Thymus (tissue), 14 donors: ENCODE data around the gene DDA1. TPM values are rescaled to one million over a fixed set of nuclear protein-coding genes. Genes with fewer than 3 reads are reported as not detected.

Experiments
- DNase-seq, 9 donors: peaks; one replicate each; pipeline ENCODE4 v3.0.0-alpha.2; 2013; ENCODE audit warnings: low spot score in 9 of 9, low read depth in 6 of 9, missing footprints in 1 of 9
- H3K27ac ChIP-seq, 2 donors: one replicate each; pipeline ENCODE4 v1.5.1; 2013; ENCODE audit warnings: control low read depth in 1 of 2, low read depth in 1 of 2, low read length in 1 of 2, mild to moderate bottlenecking in 1 of 2, moderate library complexity in 1 of 2
- H3K27me3 ChIP-seq, 2 donors: one replicate each; pipeline ENCODE4 v1.5.1; 2013; ENCODE audit warnings: low read length in 1 of 2; ENCODE audit not compliant: control insufficient read depth in 2 of 2, insufficient read depth in 1 of 2
- H3K36me3 ChIP-seq, 2 donors: one replicate each; pipeline ENCODE4 v1.5.1; 2013; ENCODE audit warnings: low read length in 1 of 2, mild to moderate bottlenecking in 1 of 2, moderate library complexity in 1 of 2; ENCODE audit not compliant: control insufficient read depth in 2 of 2, insufficient read depth in 2 of 2
- H3K4me1 ChIP-seq, 2 donors: one replicate each; pipeline ENCODE4 v1.5.1; 2013; ENCODE audit warnings: low read length in 2 of 2; ENCODE audit not compliant: control insufficient read depth in 2 of 2, insufficient read depth in 2 of 2
- H3K4me3 ChIP-seq, 2 donors: one replicate each; pipeline ENCODE4 v1.5.1; 2013; ENCODE audit warnings: low read length in 2 of 2, control low read depth in 1 of 2, mild to moderate bottlenecking in 1 of 2
- H3K9me3 ChIP-seq, 2 donors: one replicate each; pipeline ENCODE4 v1.5.1; 2013; ENCODE audit warnings: low read length in 1 of 2, mild to moderate bottlenecking in 1 of 2; ENCODE audit not compliant: control insufficient read depth in 2 of 2, insufficient read depth in 1 of 2
- WGBS: extraction: QIAGEN DNeasy Blood & Tissue Kit; methylation state at CpG from one replicate; pipeline ENCODE4 v1.1.7; 2013; 5-methylcytosine and 5-hydroxymethylcytosine counted together
- long read RNA-seq, 10 donors: transcript quantifications; one replicate each; lab custom pipeline, GENCODE V29; 2026
- polyA plus RNA-seq: library from polyadenylated mRNA; stranded (reverse); fragments of 200-250 nt; gene quantifications from one replicate; pipeline ENCODE4 v1.2.3, GENCODE V29; 2013
- total RNA-seq: library from RNA; stranded (reverse); fragments of 120-200 nt; gene quantifications from one replicate; pipeline ENCODE4 v1.2.4, GENCODE V29; 2013
- donor health status: healthy.

Gene DDA1
- total RNA-seq (23.5 TPM), polyA plus RNA-seq (51.7 TPM)
- long read RNA-seq, donor 1, full-length matches to known transcripts = 2 of 2 reads
- long read RNA-seq, donor 1, partial matches to known transcripts = 0 of 2 reads
- long read RNA-seq, donor 1, other reads (novel, unspliced or antisense) = 0 of 2 reads
- long read RNA-seq, donor 2, full-length matches to known transcripts = 41 of 51 reads
- long read RNA-seq, donor 2, partial matches to known transcripts = 0 of 51 reads
- long read RNA-seq, donor 2, other reads (novel, unspliced or antisense) = 10 of 51 reads
- long read RNA-seq, donor 3, full-length matches to known transcripts = 50 of 50 reads
- long read RNA-seq, donor 3, partial matches to known transcripts = 0 of 50 reads
- long read RNA-seq, donor 3, other reads (novel, unspliced or antisense) = 0 of 50 reads
- long read RNA-seq, donor 4, full-length matches to known transcripts = 19 of 19 reads
- long read RNA-seq, donor 4, partial matches to known transcripts = 0 of 19 reads
- long read RNA-seq, donor 4, other reads (novel, unspliced or antisense) = 0 of 19 reads
- long read RNA-seq, donor 5, full-length matches to known transcripts = 45 of 45 reads
- long read RNA-seq, donor 5, partial matches to known transcripts = 0 of 45 reads
- long read RNA-seq, donor 5, other reads (novel, unspliced or antisense) = 0 of 45 reads
- long read RNA-seq, donor 6, full-length matches to known transcripts = 22 of 22 reads
- long read RNA-seq, donor 6, partial matches to known transcripts = 0 of 22 reads
- long read RNA-seq, donor 6, other reads (novel, unspliced or antisense) = 0 of 22 reads
- long read RNA-seq, donor 7, full-length matches to known transcripts = 26 of 57 reads
- long read RNA-seq, donor 7, partial matches to known transcripts = 31 of 57 reads
- long read RNA-seq, donor 7, other reads (novel, unspliced or antisense) = 0 of 57 reads
- long read RNA-seq, donor 8, full-length matches to known transcripts = 13 of 13 reads
- long read RNA-seq, donor 8, partial matches to known transcripts = 0 of 13 reads
- long read RNA-seq, donor 8, other reads (novel, unspliced or antisense) = 0 of 13 reads
- long read RNA-seq, donor 9, full-length matches to known transcripts = 29 of 34 reads
- long read RNA-seq, donor 9, partial matches to known transcripts = 5 of 34 reads
- long read RNA-seq, donor 9, other reads (novel, unspliced or antisense) = 0 of 34 reads
- long read RNA-seq, donor 10, full-length matches to known transcripts = 29 of 29 reads
- long read RNA-seq, donor 10, partial matches to known transcripts = 0 of 29 reads
- long read RNA-seq, donor 10, other reads (novel, unspliced or antisense) = 0 of 29 reads

GRCh38 chr19:17309198-17309964 is at the start of gene DDA1:
TSS of gene DDA1 (plus strand) at chr19:17309563. CDS start at chr19:17309655, 92 bp downstream.
- peak within 1 kb of the TSS; percentile 48 to 75 for H3K27ac ChIP-seq
- peaks cover 19 to 38% of the 10 kb centered on the region in 2 donors for H3K4me1 ChIP-seq
- H3K9me3 ChIP-seq = peaks cover 0 to 2% of the 10 kb centered on the region in 2 donors
- peak within 1 kb of the TSS; percentile 80 to 94 for H3K4me3 ChIP-seq
- H3K27me3 ChIP-seq = no peaks in the 10 kb centered on the region
- peak; percentile 96 to 100 (median 99) for DNase-seq
- H3K36me3 ChIP-seq = peaks cover 20 to 26% of the 10 kb centered on the region in 2 donors
- WGBS = under 1% methylated on average over 46 of the region's 46 CpGs

- WGBS = 74% methylated on average over 1 of the region's 1 CpG
- Histone ChIP-seq H3K9me3 (peaks cover 1 to 22% of the 10 kb centered on the region in 2 donors), H3K27ac (no peak overlapping the region), H3K4me3 (no peak overlapping the region), H3K4me1 (peaks cover 0 to 5% of the 10 kb centered on the region in 2 donors), H3K27me3 (peaks cover 0 to 3% of the 10 kb centered on the region in 2 donors), H3K36me3 (no peaks in the 10 kb centered on the region)
- no peak for DNase-seq
These were observed 49.4 kb upstream of the DDA1 start for GRCh38 chr19:17259934-17260333.

DNA sequence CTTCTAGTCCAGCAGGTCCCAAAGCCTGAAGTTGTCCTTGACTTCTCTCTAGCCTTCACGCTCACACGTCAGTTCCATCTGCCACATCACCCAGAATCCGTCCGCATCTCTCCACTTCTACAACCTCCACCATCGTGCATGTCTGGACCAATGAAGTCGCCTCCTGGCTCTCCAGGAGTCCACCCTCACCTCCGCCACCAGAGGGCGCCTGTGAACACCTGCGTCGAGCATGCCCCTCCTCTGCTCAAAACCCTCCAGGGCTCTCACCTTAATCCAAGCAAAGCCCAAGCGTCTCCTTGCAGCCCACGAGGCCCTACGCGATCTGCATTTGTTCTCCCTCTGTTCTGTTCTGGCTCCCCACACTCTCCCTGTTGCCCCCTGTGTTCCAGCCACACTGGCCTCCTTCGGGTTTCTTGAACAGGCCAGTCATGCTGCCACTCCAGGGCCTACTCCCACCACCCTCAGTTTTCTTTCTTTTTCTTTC is 48.5 kb upstream of the DDA1 start:
- WGBS = 39% methylated on average over 15 of the region's 15 CpGs
- peaks cover 1 to 22% of the 10 kb centered on the region in 2 donors for H3K9me3 ChIP-seq
- H3K4me3 ChIP-seq = no peak overlapping the region
- no peaks in the 10 kb centered on the region for H3K36me3 ChIP-seq
- H3K27me3 ChIP-seq = no peaks in the 10 kb centered on the region
- H3K27ac ChIP-seq = no peak overlapping the region
- peaks cover 0 to 9% of the 10 kb centered on the region in 2 donors for H3K4me1 ChIP-seq
- peak; percentile 56 to 89 (median 76) for DNase-seq

DNA sequence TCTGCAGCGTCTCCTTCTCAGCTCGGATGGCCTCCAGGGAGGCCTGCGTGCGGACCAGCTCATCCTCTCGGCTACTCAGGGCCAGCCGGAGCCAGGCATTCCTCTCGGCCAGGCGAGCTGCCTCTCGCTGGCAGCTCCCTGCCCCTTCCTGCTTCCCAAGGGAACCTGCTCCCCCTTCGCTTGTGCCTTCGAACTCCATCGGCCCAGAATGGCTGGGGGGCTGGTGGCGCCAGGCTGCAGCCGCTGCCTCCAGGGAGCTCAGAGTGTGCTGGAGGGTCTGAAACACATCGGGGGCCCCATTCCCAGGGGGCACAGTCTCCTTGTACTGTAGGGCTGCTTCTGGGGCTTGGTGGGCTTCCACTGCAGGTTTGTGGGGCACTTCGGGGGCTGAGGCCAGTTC is 46.8 kb upstream of the DDA1 start:
- no peak overlapping the region for H3K4me3 ChIP-seq
- H3K27me3 ChIP-seq = no peaks in the 10 kb centered on the region

DNA sequence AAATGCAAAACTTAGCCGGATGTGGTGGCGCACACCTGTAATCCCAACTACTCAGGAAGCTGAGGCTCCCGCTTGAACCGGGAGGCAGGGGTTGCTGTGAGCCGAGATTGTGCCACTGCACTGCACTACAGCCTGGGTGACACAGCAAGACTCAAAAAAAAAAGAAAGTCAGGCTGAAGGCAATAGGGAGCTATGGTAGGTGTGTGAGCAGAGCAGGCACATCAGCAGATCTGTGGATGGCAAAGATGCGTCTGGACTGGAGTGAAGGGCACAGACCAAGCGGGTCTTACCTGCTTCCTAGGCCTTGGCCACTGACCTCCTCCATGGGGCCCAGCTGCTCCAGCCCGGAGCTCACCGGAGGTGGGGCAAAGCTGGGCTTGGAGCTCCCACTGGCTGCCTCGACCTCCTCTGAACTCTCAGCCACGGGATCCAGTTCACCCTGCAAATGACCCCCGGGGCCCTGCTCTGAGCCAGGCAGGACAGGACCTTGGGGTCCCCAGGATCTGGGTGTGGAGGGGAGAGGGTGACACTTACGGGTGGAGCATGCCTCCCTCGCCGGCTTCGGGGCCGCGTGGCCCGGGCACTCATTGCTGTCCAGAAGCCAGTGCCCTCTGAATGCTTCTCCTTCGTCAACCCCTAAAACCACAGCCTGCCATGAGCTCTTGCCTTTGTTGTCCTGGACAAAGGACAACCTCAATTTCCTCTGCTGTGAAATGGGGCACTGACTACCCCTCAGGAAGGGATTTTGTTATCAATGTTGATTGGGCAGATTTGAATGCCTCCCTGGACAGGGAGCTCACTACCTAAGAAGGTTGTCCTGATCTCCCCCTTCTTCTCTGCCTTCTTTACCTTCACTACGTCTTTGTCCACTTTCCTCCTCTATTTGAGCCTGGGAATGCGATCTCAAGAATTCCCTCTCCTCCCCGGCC is 45.4 kb upstream of the DDA1 start:
- WGBS = 95% methylated on average over 23 of the region's 23 CpGs
- Histone ChIP-seq H3K9me3 (peaks cover 1 to 17% of the 10 kb centered on the region in 2 donors), H3K36me3 (peaks cover 3 to 4% of the 10 kb centered on the region in 2 donors), H3K27me3 (no peaks in the 10 kb centered on the region), H3K4me1 (peaks cover 7 to 26% of the 10 kb centered on the region in 2 donors), H3K4me3 (no peak overlapping the region), H3K27ac (no peak overlapping the region)
- no peak for DNase-seq

More for the DNA sequence above, 46.8 kb upstream of the DDA1 start:
- WGBS = 95% methylated on average over 16 of the region's 16 CpGs
- Histone ChIP-seq H3K9me3 (peaks cover 1 to 22% of the 10 kb centered on the region in 2 donors), H3K27ac (no peak overlapping the region), H3K4me1 (peaks cover under 1 to 18% of the 10 kb centered on the region in 2 donors), H3K36me3 (no peaks in the 10 kb centered on the region)
- no peak for DNase-seq

GRCh38 chr19:17264641-17264979 is 44.8 kb upstream of the DDA1 start, which contains the start of gene USHBP1:
TSS of gene USHBP1 (minus strand) at chr19:17264745. CDS start at chr19:17264299, 446 bp downstream.
- H3K27ac ChIP-seq = no peak within 1 kb of the TSS
- peaks cover 7 to 26% of the 10 kb centered on the region in 2 donors for H3K4me1 ChIP-seq
- 60% methylated on average over 5 of the region's 5 CpGs for whole genome bisulfite sequencing
- peaks cover 5 to 8% of the 10 kb centered on the region in 2 donors for H3K36me3 ChIP-seq
- peak in 1 of 9 donors; percentile 38 for DNase-seq
- no peaks in the 10 kb centered on the region for H3K27me3 ChIP-seq
- no peak within 1 kb of the TSS for H3K4me3 ChIP-seq
- H3K9me3 ChIP-seq = peaks cover 1 to 11% of the 10 kb centered on the region in 2 donors

- Histone ChIP-seq H3K4me1 (peaks cover 7 to 26% of the 10 kb centered on the region in 2 donors), H3K9me3 (no peaks in the 10 kb centered on the region), H3K36me3 (peaks cover 5 to 16% of the 10 kb centered on the region in 2 donors), H3K4me3 (no peak overlapping the region), H3K27me3 (no peaks in the 10 kb centered on the region), H3K27ac (no peak overlapping the region)
- no peak for DNase-seq
- WGBS = 95% methylated on average over 7 of the region's 7 CpGs
These were observed 43.3 kb upstream of the DDA1 start for GRCh38 chr19:17266026-17266425.
